Stimulated activated CD8-positive, alpha-beta memory T cell treated with anti-CD3 and anti-CD28 coated beads, Interleukin-7, amount 100 ng/mL, for 1 hour (primary cell): ENCODE results near the gene SYNPO.

ENCODE experiments used
- DNase-seq, 2 donors: peaks; one replicate each; pipeline ENCODE4 v3.0.0-alpha.2; 2020; ENCODE audit warnings: low read depth in 2 of 2

Gene SYNPO

GRCh38 chr5:150607105-150607504 is 33.4 kb upstream of the SYNPO start:
- no peak for DNase-seq

GRCh38 chr5:150607991-150608390 is 32.5 kb upstream of the SYNPO start:
- no peak for DNase-seq

- no peak for DNase-seq
Observed at GRCh38 chr5:150608991-150609390, 31.5 kb upstream of the SYNPO start.

GRCh38 chr5:150609843-150610584 is 30.4 kb upstream of the SYNPO start:
- no peak for DNase-seq

GRCh38 chr5:150611026-150611425 is 29.4 kb upstream of the SYNPO start:
- no peak for DNase-seq

- DNase-seq: no peak
Observed at GRCh38 chr5:150612405-150612804, 28.1 kb upstream of the SYNPO start.

GRCh38 chr5:150612905-150613670 is 27.4 kb upstream of the SYNPO start:
- no peak for DNase-seq

- no peak for DNase-seq
Observed at GRCh38 chr5:150613991-150614660, 26.3 kb upstream of the SYNPO start.

GRCh38 chr5:150614661-150615060 is 25.8 kb upstream of the SYNPO start:
- no peak for DNase-seq

GRCh38 chr5:150615141-150615699 is 25.2 kb upstream of the SYNPO start:
- DNase-seq: no peak

GRCh38 chr5:150616024-150616470 is 24.4 kb upstream of the SYNPO start:
- no peak for DNase-seq

- no peak for DNase-seq
Observed at GRCh38 chr5:150616506-150616905, 24.0 kb upstream of the SYNPO start.

- no peak for DNase-seq
Observed at GRCh38 chr5:150618163-150618562, 22.3 kb upstream of the SYNPO start.

GRCh38 chr5:150618588-150619281 is 21.7 kb upstream of the SYNPO start:
- DNase-seq: no peak

GRCh38 chr5:150619359-150620230 is 20.9 kb upstream of the SYNPO start:
- no peak for DNase-seq

GRCh38 chr5:150621301-150621700 is 19.2 kb upstream of the SYNPO start:
- no peak for DNase-seq

- DNase-seq: no peak
Observed at GRCh38 chr5:150622157-150622556, 18.3 kb upstream of the SYNPO start.

GRCh38 chr5:150623152-150623877 is 17.1 kb upstream of the SYNPO start:
- DNase-seq: no peak

GRCh38 chr5:150623878-150624216 is 16.6 kb upstream of the SYNPO start:
- no peak for DNase-seq
